HCT116 (cell line): ENCODE measurements around the gene TMA7B.
A peak's percentile ranks its signal among the peaks of the same experiment; 100 is the strongest.

Experiments used
- ATF3 ChIP-seq: IDR thresholded peaks from 2 replicates; pipeline ENCODE4 v1.6.1; 2012
- CTCF ChIP-seq, 3 experiments: fragments of 200-600 bp in 1 of 3; sonication (generic) in 1 of 3; IDR thresholded peaks in 2 of 3; conservative IDR thresholded peaks in 1 of 3; 2 replicates each; pipeline ENCODE4 v1.5.1; 2012 to 2017; ENCODE audit warnings: low read depth in 2 of 3, low read length in 2 of 3, antibody characterized with exemption in 1 of 3, borderline replicate concordance in 1 of 3, control low read depth in 1 of 3, mild to moderate bottlenecking in 1 of 3, mixed read lengths in 1 of 3, mixed run types in 1 of 3, moderate library complexity in 1 of 3; ENCODE audit not compliant: insufficient read depth in 1 of 3
- EZH2 ChIP-seq: fragments of 200-600 bp; sonication (generic); IDR thresholded peaks from 2 replicates; pipeline ENCODE4 v1.6.1; 2017; ENCODE audit warnings: antibody characterized with exemption, mixed run types
- JUND ChIP-seq: IDR thresholded peaks from 2 replicates; pipeline ENCODE4 v1.6.1; 2012
- MAX ChIP-seq: IDR thresholded peaks from 2 replicates; pipeline ENCODE4 v1.6.1; 2012
- POLR2A ChIP-seq: IDR thresholded peaks from 2 replicates; pipeline ENCODE4 v1.7.0; 2011; ENCODE audit warnings: borderline replicate concordance; ENCODE audit not compliant: insufficient read depth, insufficient read length; ENCODE audit errors: extremely low read depth
- POLR2AphosphoS5 ChIP-seq: IDR thresholded peaks from 2 replicates; pipeline ENCODE4 v1.6.1; 2011; ENCODE audit warnings: mild to moderate bottlenecking, low read depth, low read length, moderate library complexity
- RAD21 ChIP-seq: IDR thresholded peaks from 2 replicates; pipeline ENCODE4 v1.6.1; 2012; ENCODE audit warnings: low read depth, mild to moderate bottlenecking
- SIN3A ChIP-seq: IDR thresholded peaks from 2 replicates; pipeline ENCODE4 v1.6.1; 2012; ENCODE audit warnings: low read depth
- TCF7L2 ChIP-seq: IDR thresholded peaks from 2 replicates; pipeline ENCODE4 v1.7.0; 2011; ENCODE audit warnings: borderline replicate concordance, inconsistent platforms; ENCODE audit not compliant: insufficient read depth, insufficient read length; ENCODE audit errors: extremely low read depth
- YY1 ChIP-seq: IDR thresholded peaks from 2 replicates; pipeline ENCODE4 v1.6.1; 2011; ENCODE audit warnings: low read length, low read depth, moderate library complexity, mild to moderate bottlenecking; ENCODE audit not compliant: insufficient replicate concordance; ENCODE audit errors: extremely low read depth
- TF ChIP-seq, protein P1 (sequence below): IDR thresholded peaks from 2 replicates; pipeline ENCODE4 v1.6.1; 2012; ENCODE audit warnings: low read depth

GRCh38 chr22:39943337-39943736 lies 16.9 kb upstream of the TMA7B start:
- TF ChIP-seq TCF7L2 (no peak), POLR2A (no peak), EZH2 (no peak), JUND (no peak), CTCF (IDR thresholded peaks at IDR 0.05 in 2 of 3, conservative IDR thresholded peaks at IDR 0.05 in 1 of 3; ENCODE audit: borderline replicate concordance in 1 of 3, insufficient read depth in 1 of 3, low read depth in 2 of 3, low read length in 2 of 3) (peak in 2 of 3 experiments; percentile 39 to 53; a peak in 4 of 6 replicates), ATF3 (no peak), YY1 (no peak), SIN3A (no peak), POLR2AphosphoS5 (no peak), MAX (no peak), RAD21 (no peak)
- TF ChIP-seq, protein P1, sequence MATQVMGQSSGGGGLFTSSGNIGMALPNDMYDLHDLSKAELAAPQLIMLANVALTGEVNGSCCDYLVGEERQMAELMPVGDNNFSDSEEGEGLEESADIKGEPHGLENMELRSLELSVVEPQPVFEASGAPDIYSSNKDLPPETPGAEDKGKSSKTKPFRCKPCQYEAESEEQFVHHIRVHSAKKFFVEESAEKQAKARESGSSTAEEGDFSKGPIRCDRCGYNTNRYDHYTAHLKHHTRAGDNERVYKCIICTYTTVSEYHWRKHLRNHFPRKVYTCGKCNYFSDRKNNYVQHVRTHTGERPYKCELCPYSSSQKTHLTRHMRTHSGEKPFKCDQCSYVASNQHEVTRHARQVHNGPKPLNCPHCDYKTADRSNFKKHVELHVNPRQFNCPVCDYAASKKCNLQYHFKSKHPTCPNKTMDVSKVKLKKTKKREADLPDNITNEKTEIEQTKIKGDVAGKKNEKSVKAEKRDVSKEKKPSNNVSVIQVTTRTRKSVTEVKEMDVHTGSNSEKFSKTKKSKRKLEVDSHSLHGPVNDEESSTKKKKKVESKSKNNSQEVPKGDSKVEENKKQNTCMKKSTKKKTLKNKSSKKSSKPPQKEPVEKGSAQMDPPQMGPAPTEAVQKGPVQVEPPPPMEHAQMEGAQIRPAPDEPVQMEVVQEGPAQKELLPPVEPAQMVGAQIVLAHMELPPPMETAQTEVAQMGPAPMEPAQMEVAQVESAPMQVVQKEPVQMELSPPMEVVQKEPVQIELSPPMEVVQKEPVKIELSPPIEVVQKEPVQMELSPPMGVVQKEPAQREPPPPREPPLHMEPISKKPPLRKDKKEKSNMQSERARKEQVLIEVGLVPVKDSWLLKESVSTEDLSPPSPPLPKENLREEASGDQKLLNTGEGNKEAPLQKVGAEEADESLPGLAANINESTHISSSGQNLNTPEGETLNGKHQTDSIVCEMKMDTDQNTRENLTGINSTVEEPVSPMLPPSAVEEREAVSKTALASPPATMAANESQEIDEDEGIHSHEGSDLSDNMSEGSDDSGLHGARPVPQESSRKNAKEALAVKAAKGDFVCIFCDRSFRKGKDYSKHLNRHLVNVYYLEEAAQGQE, result no peak
